B cell (primary cell): ENCODE measurements around the gene CCIN. TPM values are rescaled to one million over a fixed set of nuclear protein-coding genes. Genes with fewer than 3 reads are reported as not detected.
A peak's percentile ranks its signal among the peaks of the same experiment; 100 is the strongest.

Experiments
- ATAC-seq: fragments of 200-7000 bp; cut with Tn5 transposase; one replicate; pipeline ENCODE4 v1.10.0; 2021; ENCODE audit warnings: low read depth, mild to moderate bottlenecking, moderate number of reproducible peaks, moderate library complexity
- CTCF ChIA-PET: fragments of 350-600 bp; sonication (Branson Sonifier 250); formaldehyde crosslinking; loops from one replicate; lab custom pipeline; 2021; ENCODE audit warnings: antibody characterized with exemption, inconsistent platforms; lab: Charles Lee
- POLR2A ChIA-PET: fragments of 350-600 bp; sonication (Branson Sonifier 250); formaldehyde crosslinking; loops from one replicate; lab custom pipeline; 2021; ENCODE audit warnings: antibody characterized with exemption; lab: Charles Lee
- DNase-seq: peaks from one replicate; pipeline ENCODE4 v3.0.0; 2013
- H2AFZ ChIP-seq: 2 replicates; pipeline ENCODE4 v1.6.1; 2012; ENCODE audit warnings: mild to moderate bottlenecking, low read depth, low read length; ENCODE audit not compliant: insufficient read depth, poor library complexity, severe bottlenecking
- H3K27ac ChIP-seq, 2 donors: 1 replicate in 1 of 2; 2 replicates in 1 of 2; pipeline ENCODE4 v1.5.1; 2012 to 2013; ENCODE audit warnings: low read length in 2 of 2, mild to moderate bottlenecking in 2 of 2, moderate library complexity in 1 of 2
- H3K27me3 ChIP-seq, 4 experiments: fragments of 200-600 bp in 1 of 4; sonication (generic) in 1 of 4; replicated peaks in 1 of 4; 1 replicate in 2 of 4; 2 replicates in 2 of 4; pipeline versions ENCODE4 v1.6.1 to v1.7.0; 2013 to 2016; ENCODE audit warnings: low read length in 3 of 4, mild to moderate bottlenecking in 2 of 4, mixed read lengths in 1 of 4, moderate library complexity in 1 of 4; ENCODE audit not compliant: insufficient read depth in 4 of 4, control insufficient read depth in 3 of 4; ENCODE audit errors: control extremely low read depth in 1 of 4
- H3K36me3 ChIP-seq, 2 experiments: replicated peaks in 1 of 2; 1 replicate in 1 of 2; 2 replicates in 1 of 2; pipeline versions ENCODE4 v1.6.1 to v1.7.1; 2013; ENCODE audit warnings: low read length in 1 of 2; ENCODE audit not compliant: insufficient read depth in 2 of 2, control insufficient read depth in 1 of 2; ENCODE audit errors: control extremely low read depth in 1 of 2, extremely low read depth in 1 of 2
- H3K4me1 ChIP-seq, 2 donors: fragments of 200-600 bp in 1 of 2; sonication (generic) in 1 of 2; 1 replicate in 1 of 2; 2 replicates in 1 of 2; pipeline versions ENCODE4 v1.5.1 to v1.6.1; 2013 to 2017; ENCODE audit warnings: low read length in 2 of 2; ENCODE audit not compliant: control insufficient read depth in 2 of 2, insufficient read depth in 2 of 2
- H3K4me2 ChIP-seq: replicated peaks from 2 replicates; pipeline ENCODE3; 2012; ENCODE audit warnings: mild to moderate bottlenecking, low read depth, low read length; ENCODE audit not compliant: poor library complexity, severe bottlenecking
- H3K4me3 ChIP-seq, 5 experiments: fragments of 200-600 bp in 1 of 5; sonication (generic) in 1 of 5; 1 replicate in 3 of 5; 2 replicates in 2 of 5; pipeline versions ENCODE4 v1.5.1 to v1.7.0; 2011 to 2016; ENCODE audit warnings: low read length in 4 of 5, mild to moderate bottlenecking in 4 of 5, low read depth in 2 of 5, control low read depth in 1 of 5, moderate library complexity in 1 of 5; ENCODE audit not compliant: insufficient read depth in 1 of 5; ENCODE audit errors: control extremely low read depth in 1 of 5, extremely low read depth in 1 of 5
- H3K79me2 ChIP-seq: fragments of 200-600 bp; sonication (generic); one replicate; pipeline ENCODE4 v1.6.0; 2016; ENCODE audit warnings: low read length; ENCODE audit not compliant: control insufficient read depth, insufficient read depth
- H3K9ac ChIP-seq: fragments of 200-600 bp; sonication (generic); 2 replicates; pipeline ENCODE4 v1.6.1; 2017; ENCODE audit warnings: mild to moderate bottlenecking, low read length, moderate library complexity
- H3K9me3 ChIP-seq, 3 donors: one replicate each; pipeline versions ENCODE4 v1.6.1 to v1.7.1; 2013; ENCODE audit warnings: low read length in 2 of 3; ENCODE audit not compliant: control insufficient read depth in 2 of 3, insufficient read depth in 1 of 3; ENCODE audit errors: control extremely low read depth in 1 of 3
- H4K20me1 ChIP-seq: 2 replicates; pipeline ENCODE4 v1.6.0; 2012; ENCODE audit warnings: mild to moderate bottlenecking, low read length; ENCODE audit not compliant: insufficient read depth, control insufficient read depth, poor library complexity, severe bottlenecking
- H3K27ac Mint-ChIP-seq: one replicate; pipeline ENCODE4 v1.8.0; 2021; ENCODE audit warnings: mixed read lengths
- H3K27me3 Mint-ChIP-seq: one replicate; pipeline ENCODE4 v1.8.0; 2021; ENCODE audit warnings: mixed read lengths
- H3K4me1 Mint-ChIP-seq: one replicate; pipeline ENCODE4 v1.8.0; 2021; ENCODE audit warnings: mixed read lengths
- H3K4me3 Mint-ChIP-seq: one replicate; pipeline ENCODE4 v1.8.0; 2021; ENCODE audit warnings: mixed read lengths
- H3K9me3 Mint-ChIP-seq: one replicate; pipeline ENCODE4 v1.8.0; 2022; ENCODE audit warnings: mixed read lengths; ENCODE audit not compliant: insufficient read depth
- EZH2 ChIP-seq: IDR thresholded peaks from 2 replicates; pipeline ENCODE4 v1.6.1; 2012; ENCODE audit warnings: borderline replicate concordance, low read depth, mild to moderate bottlenecking, moderate library complexity, low read length; ENCODE audit not compliant: insufficient read depth, poor library complexity, severe bottlenecking
- WGBS: methylation state at CpG from one replicate; pipeline ENCODE4 v1.1.5; 2013; ENCODE audit warnings: missing lambda C conversion rate; ENCODE audit not compliant: insufficient coverage; 5-methylcytosine and 5-hydroxymethylcytosine counted together
- intact Hi-C: fragments of 100-400 bp; cut with micrococcal nuclease; formaldehyde crosslinking; loops from one replicate; pipeline ENCODE4 v1.10.0; 2022
- polyA plus RNA-seq: library from polyadenylated mRNA; depleted of rRNA; stranded (reverse); fragments of >200 nt; gene quantifications from 2 replicates; pipeline ENCODE4 v1.2.3, GENCODE V29; 2012
- total RNA-seq, 2 donors: library from RNA; stranded (reverse); fragments of 120-200 nt in 1 of 2; gene quantifications; 1 replicate in 1 of 2; 2 replicates in 1 of 2; pipeline versions ENCODE4 v1.2.3 to v1.2.4, GENCODE V29; 2013 to 2022
- TF ChIP-seq, protein P1 (sequence below): fragments of 200-600 bp; IDR thresholded peaks from one replicate; pipeline ENCODE4 v1.8.0; 2022; ENCODE audit warnings: antibody characterized with exemption, mild to moderate bottlenecking

CCIN gene
- total and polyA plus RNA-seq, 2 donors (not counting 1 experiment from before 2014, with no cell fraction given): 0.15 TPM; not detected in 1

DNA sequence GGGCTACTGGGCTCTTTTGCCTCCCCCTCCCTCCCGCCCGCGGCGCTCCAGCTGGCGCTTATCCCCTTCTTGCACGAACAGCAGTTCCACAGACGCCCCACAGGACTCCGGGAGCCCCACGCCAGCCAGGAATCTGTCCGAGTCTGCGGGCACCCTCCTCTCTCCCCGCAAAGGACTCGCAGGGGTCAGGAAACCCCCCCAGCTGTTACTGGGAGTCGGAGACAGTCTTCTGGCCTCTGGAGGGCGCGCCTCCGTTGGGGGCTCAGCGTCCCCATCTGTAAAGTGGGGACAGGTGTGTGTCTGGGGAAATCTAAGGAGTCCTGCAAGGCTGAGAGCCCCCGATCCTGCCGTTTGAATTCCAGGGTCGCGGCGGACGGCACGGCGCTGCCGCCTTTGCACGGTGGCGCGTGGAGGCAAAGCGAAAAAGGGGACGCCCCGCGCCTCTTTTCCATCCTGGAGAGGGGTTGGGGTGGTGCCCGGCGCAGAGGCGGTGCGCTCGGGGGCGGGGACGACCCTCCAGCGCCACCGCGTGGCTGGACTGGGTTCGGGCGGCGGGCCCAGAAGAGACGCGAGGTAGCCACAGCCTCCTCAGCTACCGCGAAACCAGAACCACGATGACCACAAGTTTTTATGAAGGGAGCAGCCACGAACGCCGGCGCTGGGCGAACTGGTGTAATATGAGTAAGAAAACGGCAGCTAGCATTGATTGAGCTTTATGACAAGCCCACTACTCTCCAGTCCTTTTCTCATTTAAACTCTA is 2.8 kb upstream of the CCIN start:
- H3K4me3 Mint-ChIP-seq: peak overlapping the region; percentile 83
- H3K27me3 Mint-ChIP-seq: peaks cover 2% of the 10 kb centered on the region
- Histone ChIP-seq H3K27ac (no peak overlapping the region), H3K9ac (peak overlapping the region; percentile 61), H3K27me3 (no peaks in the 10 kb centered on the region), H3K36me3 (no peaks in the 10 kb centered on the region), H3K4me3 (peak overlapping the region in 4 of 5 experiments; percentile 43 to 63 (median 52)), H3K4me1 (peaks cover 0 to 10% of the 10 kb centered on the region in 2 donors), H3K9me3 (peaks cover 0 to 3% (median 0%) of the 10 kb centered on the region in 3 donors), H3K79me2 (no peaks in the 10 kb centered on the region), H3K4me2 (peak overlapping the region; percentile 94), H2AFZ (peak overlapping the region; percentile 90), H4K20me1 (no peaks in the 10 kb centered on the region)
- no peak for TF ChIP-seq EZH2
- TF ChIP-seq, protein P1, sequence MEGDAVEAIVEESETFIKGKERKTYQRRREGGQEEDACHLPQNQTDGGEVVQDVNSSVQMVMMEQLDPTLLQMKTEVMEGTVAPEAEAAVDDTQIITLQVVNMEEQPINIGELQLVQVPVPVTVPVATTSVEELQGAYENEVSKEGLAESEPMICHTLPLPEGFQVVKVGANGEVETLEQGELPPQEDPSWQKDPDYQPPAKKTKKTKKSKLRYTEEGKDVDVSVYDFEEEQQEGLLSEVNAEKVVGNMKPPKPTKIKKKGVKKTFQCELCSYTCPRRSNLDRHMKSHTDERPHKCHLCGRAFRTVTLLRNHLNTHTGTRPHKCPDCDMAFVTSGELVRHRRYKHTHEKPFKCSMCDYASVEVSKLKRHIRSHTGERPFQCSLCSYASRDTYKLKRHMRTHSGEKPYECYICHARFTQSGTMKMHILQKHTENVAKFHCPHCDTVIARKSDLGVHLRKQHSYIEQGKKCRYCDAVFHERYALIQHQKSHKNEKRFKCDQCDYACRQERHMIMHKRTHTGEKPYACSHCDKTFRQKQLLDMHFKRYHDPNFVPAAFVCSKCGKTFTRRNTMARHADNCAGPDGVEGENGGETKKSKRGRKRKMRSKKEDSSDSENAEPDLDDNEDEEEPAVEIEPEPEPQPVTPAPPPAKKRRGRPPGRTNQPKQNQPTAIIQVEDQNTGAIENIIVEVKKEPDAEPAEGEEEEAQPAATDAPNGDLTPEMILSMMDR: peak; percentile 98
- ChIA-PET CTCF (interaction anchor here (0.6 to 8.2 kb wide), 24 partner anchors 9 to 211 kb away, joined by 3 to 435 read pairs (median 6); partner anchors contain the start of genes CLTA and GLIPR2), POLR2A (interaction anchor here (0.7 kb wide), 1 partner anchor 24 kb away, joined by 3 read pairs; no protein-coding TSS in a partner anchor)
- peak; percentile 99 for ATAC-seq
- intact Hi-C loops: loop anchor here (1.0 to 10.0 kb wide), 7 partner anchors 15 to 211 kb away; partner anchors contain the start of genes CLTA, GLIPR2 and RECK
- H3K4me1 Mint-ChIP-seq: peaks cover 3% of the 10 kb centered on the region
- peak; percentile 88 for DNase-seq
- H3K9me3 Mint-ChIP-seq: no peaks in the 10 kb centered on the region
- WGBS: 9% methylated on average over 43 of the region's 58 CpGs
- peak overlapping the region; percentile 29 for H3K27ac Mint-ChIP-seq

- Mint-ChIP-seq H3K4me1 (peaks cover 3% of the 10 kb centered on the region), H3K27me3 (peaks cover 2% of the 10 kb centered on the region), H3K9me3 (no peaks in the 10 kb centered on the region), H3K4me3 (no peak overlapping the region), H3K27ac (no peak overlapping the region)
- H3K27ac ChIP-seq: no peak overlapping the region
- peaks cover 0 to 10% of the 10 kb centered on the region in 2 donors for H3K4me1 ChIP-seq
- no peaks in the 10 kb centered on the region for H3K36me3 ChIP-seq
- no peaks in the 10 kb centered on the region for H4K20me1 ChIP-seq
- DNase-seq (no peak), ATAC-seq (no peak)
- H3K27me3 ChIP-seq: no peaks in the 10 kb centered on the region
- no peaks in the 10 kb centered on the region for H3K79me2 ChIP-seq
- ChIA-PET CTCF (interaction anchor here (1.2 to 8.2 kb wide), 4 partner anchors 21 to 159 kb away, joined by 3 to 435 read pairs (median 47); partner anchors contain the start of genes CLTA and GLIPR2), POLR2A (no interaction called here)
- intact Hi-C loops: loop anchor here (10.0 kb wide), 1 partner anchor 135 kb away; the partner anchor contains the start of gene RECK
- H3K4me3 ChIP-seq: no peak overlapping the region
- H3K4me2 ChIP-seq: no peak overlapping the region
- 92% methylated on average over 15 of the region's 17 CpGs for WGBS
- H2AFZ ChIP-seq: no peak overlapping the region
- H3K9me3 ChIP-seq: peaks cover 0 to 3% (median 0%) of the 10 kb centered on the region in 3 donors
- TF ChIP-seq, protein P1: no peak
- no peak for TF ChIP-seq EZH2
- no peak overlapping the region for H3K9ac ChIP-seq
These were observed 520 bp downstream of the CCIN start for GRCh38 chr9:36169708-36170107.
